ENCODE measurements around the gene OR5M3.

DNA sequence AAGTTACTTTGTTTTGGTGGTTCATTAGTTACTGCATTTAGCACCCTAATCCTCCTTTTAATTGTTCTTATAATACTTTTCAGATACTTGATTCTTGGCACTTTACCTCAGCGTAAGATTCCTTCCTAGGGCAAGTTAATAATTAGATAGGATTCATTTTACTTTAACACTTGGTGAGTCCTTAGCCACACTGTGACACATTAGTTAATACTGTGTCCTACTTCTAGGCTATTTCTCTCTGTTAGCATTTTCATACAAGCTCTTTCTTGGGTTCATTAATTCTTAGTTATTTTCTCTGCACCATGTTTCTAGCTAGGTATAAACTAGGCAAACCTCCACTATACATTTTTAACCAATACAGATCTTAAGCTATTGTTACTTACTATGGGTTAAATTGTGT lies 16.1 kb downstream of the OR5M3 start:
- no peak for TF ChIP-seq POLR2AphosphoS5 (IDR thresholded peaks at IDR 0.05; ENCODE audit: borderline replicate concordance, low read depth, low read length)
- no peak for TF ChIP-seq EZH2 (IDR thresholded peaks at IDR 0.05)
- no peak for TF ChIP-seq FOXP2 (optimal IDR thresholded peaks at IDR 0.05; ENCODE audit: control extremely low read depth, extremely low read length, insufficient read depth)
